GM21825 (cell line): Measurements from ENCODE around the gene SMARCC1.
"Not testable (repeated sequence)": the region's sequence is repeated elsewhere in the genome, so short reads cannot be mapped to it uniquely, and the experiment has no call there.

ENCODE experiments used
- ATAC-seq: cut with Tn5 transposase; IDR thresholded peaks from one replicate; pipeline ENCODE4 v1.9.1; 2021; ENCODE audit warnings: mild to moderate bottlenecking, moderate library complexity; ENCODE audit not compliant: unreplicated experiment

Gene SMARCC1

DNA sequence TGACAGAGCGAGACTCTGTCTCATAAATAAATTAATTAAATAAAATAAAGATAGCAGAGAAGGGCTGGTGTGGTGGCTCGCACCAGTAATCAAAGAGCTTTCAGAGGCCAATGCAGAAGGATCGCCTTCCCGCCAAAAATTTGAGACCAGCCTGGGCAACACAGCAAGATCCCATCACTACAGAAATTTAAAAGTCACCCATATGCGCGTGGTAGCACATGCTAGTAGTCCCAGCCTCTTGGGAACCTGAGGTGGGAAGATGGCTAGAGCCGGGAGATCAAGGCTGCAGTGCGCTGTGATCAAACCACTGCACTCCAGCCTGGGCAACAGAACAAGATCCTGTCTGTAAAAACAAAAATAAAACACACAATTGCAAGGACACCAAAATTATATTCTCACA is 9.6 kb downstream of the SMARCC1 start:
- no peak for ATAC-seq

GRCh38 chr3:47766186-47766585 is 15.5 kb downstream of the SMARCC1 start:
- ATAC-seq = no peak

GRCh38 chr3:47762233-47762632 is 19.5 kb downstream of the SMARCC1 start:
- ATAC-seq = no peak

- no peak for ATAC-seq
Measured at GRCh38 chr3:47761046-47761445, 20.6 kb downstream of the SMARCC1 start.

DNA sequence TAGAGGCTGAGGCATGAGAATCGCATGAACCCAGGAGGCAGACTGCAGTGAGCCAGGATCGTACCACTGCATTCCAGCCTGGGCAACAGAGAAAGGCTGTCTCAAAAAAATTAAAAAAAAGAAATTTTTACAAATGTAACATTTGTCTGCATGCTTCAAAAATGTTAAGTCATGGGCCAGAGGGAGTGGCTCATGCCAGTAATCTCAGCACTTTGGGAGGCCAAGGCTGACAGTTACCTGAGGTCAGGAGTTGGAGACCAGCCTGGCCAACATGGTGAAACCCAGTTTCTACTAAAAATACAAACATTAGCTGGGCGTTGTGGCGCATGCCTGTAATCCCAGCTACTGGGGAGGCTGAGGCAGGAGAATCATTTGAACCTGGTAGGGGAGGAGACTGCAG is 21.5 kb downstream of the SMARCC1 start:
- ATAC-seq = not testable (repeated sequence)

GRCh38 chr3:47758261-47759025 is 23.2 kb downstream of the SMARCC1 start:
- no peak for ATAC-seq

- no peak for ATAC-seq
Measured at GRCh38 chr3:47752716-47753115, 29.0 kb downstream of the SMARCC1 start.

DNA sequence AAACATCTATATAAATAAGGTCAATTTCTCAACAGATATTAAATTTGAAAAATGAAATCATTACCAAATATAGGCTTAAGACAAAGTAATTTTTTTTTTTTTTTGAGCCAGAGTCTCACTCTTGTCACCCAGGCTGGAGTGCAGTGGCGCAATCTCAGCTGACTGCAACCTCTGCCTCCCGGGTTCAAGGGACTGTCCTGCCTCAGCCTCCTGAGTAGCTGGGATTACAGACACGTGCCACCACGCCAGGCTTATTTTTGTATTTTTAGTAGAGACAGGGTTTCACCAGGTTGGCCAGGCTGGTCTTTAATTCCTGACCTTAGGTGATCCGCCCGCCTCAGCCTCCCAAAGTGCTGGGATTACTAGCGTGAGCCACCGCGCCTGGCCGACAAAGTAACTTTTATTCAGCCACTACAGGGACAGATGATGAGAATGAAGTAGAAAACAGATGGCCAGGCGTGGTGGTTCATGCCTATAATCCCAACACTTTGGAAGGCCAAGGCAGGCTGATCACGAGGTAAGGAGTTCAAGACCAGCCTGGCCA is 30.8 kb downstream of the SMARCC1 start:
- not testable (repeated sequence) for ATAC-seq

DNA sequence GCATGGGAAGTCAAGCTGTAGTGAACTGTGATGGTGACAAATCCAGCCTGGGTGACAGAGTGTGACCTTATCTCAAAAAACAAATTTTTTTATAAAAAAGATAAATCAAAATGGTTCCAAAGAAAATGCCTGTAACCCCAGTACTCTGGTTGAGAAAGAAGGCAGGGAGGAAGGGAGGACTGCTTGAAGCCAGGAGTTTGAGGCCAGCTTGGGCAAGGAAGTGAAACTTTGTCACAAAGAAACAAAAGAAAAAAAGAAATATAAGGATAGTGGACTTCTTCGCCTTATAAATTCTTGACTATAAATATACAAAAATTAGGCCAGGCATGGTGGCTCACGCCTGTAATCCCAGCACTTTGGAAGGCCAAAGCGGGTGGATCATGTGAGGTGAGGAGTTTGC is 34.1 kb downstream of the SMARCC1 start:
- ATAC-seq = no peak

- ATAC-seq = no peak
Measured at GRCh38 chr3:47746264-47746663, 35.4 kb downstream of the SMARCC1 start.

GRCh38 chr3:47743855-47744254 is 37.8 kb downstream of the SMARCC1 start:
- no peak for ATAC-seq

DNA sequence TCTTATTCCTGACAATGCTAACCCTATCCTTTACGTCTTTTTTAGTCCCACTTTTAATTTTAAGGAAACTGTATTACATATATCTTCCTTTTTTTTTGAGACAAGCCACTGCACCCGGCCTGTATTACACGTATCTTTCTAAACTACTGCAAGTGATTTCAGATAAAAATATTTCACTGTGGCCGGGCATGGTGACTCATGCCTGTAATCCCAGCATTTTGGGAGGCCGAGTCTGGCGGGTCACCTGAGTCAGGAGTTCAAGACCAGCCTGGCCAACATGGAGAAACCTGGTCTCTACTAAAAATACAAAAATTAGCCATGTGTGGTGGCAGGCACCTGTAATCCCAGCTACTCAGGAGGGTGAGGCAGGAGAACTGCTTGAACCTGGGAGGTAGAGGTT is 38.3 kb downstream of the SMARCC1 start:
- not testable (repeated sequence) for ATAC-seq

DNA sequence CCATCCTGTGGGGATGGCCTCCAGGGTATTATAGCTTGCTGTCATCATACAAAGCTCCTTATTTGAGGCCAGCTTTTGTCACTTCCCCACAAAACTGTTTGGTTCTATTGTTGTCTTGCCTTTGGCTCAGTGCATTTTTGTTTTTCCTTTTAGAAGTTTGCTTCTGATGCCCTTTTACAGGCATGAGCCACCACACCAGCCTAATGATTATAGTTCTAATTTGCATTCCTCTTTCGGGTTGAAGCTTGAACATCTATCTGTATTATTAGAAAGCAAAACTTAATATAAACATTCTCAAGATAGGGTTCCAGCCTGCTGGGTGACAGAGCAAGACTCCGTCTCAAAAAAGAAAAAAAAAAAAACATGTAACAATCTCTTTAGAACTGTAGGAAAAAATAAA is 39.8 kb downstream of the SMARCC1 start:
- no peak for ATAC-seq

DNA sequence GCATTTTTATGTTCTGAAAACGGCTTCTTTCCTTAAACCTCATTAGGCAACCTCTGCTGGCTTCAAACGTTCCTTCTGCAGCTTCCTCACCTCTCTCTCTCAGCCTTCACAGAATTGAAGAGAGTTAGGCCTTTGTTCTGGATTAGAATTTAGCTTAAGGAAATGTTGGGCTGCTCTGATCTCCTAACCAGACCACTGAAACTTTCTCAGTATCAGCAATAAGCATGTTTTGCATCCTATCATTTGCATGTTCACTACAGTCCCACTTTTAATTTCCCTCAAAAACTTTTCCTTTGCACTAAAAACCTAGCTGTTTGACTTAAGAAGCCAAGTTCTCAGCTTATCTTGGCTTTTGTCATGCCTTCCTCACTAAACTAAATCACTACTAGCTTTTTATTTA is 49.5 kb downstream of the SMARCC1 start:
- ATAC-seq = no peak

DNA sequence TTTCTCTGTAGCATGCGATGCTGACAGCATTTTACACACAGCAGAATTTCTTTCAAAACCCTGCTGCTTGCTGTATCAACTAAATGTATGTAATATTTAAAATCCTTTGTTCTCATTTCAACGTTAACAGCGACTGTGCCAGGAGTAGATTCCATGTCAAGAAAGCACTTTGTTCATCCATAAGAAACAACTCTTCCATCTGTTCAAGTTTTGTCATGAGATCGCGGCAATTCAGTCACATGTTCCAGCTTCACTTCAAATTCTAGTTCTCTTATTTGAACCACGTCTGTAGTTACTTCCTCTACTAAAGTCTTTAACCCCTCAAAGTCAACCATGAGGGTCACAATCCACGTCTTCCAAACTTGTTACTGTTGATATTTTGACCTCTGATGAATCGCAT is 50.6 kb downstream of the SMARCC1 start:
- ATAC-seq = no peak

DNA sequence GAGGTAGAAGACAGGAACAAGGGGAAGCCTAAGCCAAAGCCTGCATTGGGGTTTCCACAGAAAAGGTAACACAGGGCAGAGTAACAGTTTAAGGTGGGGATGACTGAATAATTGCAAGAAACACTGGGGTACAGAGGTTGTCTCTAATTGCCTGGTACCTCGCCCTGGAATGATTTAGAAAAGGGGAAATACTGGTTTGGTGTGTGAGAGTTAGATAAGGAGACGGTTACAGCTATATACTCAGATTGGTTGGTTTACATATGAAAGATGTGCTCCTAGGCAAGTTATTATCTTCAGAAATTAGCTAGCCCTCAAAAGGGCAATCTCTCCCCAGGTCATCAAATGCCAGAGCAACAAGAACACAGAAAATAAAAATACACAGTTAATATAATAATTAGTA is 58.8 kb downstream of the SMARCC1 start:
- no peak for ATAC-seq

- ATAC-seq = not testable (repeated sequence)
Measured at GRCh38 chr3:47717448-47717847, 64.2 kb downstream of the SMARCC1 start.

DNA sequence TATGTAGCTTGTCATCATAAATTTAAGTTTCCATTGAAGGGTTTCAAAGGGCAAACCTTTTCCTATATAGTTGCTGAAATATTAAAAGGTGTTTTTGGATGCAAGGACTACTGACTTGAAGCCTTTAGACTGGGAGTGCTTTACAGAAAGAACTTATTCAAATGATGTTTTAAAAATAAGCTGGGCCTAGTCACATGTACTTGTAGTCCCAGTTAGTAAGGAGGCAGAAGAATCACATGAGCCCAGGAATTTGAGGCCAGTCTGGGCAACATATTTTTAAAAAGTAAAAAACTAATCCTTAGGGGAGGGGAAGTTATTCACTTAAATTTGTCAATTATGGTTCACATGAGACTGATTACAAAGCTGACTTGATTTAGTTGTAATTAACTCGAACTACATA is 65.0 kb downstream of the SMARCC1 start:
- no peak for ATAC-seq

GRCh38 chr3:47715928-47716327 is 65.8 kb downstream of the SMARCC1 start:
- no peak for ATAC-seq

GRCh38 chr3:47714606-47715005 is 67.1 kb downstream of the SMARCC1 start:
- ATAC-seq = no peak

- no peak for ATAC-seq
Measured at GRCh38 chr3:47713655-47714054, 68.0 kb downstream of the SMARCC1 start.

DNA sequence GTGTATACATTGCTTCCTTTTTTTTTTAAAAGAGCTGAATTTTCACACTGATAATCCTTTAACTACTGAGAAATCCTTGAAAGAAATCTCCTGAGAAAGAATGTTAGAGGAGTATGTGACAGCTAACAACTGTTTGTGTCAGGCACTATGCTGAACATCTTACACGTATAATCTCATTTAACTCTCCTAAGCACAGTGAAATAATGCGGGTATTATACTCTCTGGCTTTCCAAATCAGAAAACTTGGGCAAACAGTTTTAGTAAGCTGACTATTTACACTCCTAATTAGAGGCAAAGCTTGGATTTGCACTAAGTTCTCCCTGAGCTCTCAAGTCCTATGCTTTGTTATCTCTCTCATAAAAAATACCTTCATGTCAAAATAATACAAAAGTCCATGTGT is 69.3 kb downstream of the SMARCC1 start:
- no peak for ATAC-seq

DNA sequence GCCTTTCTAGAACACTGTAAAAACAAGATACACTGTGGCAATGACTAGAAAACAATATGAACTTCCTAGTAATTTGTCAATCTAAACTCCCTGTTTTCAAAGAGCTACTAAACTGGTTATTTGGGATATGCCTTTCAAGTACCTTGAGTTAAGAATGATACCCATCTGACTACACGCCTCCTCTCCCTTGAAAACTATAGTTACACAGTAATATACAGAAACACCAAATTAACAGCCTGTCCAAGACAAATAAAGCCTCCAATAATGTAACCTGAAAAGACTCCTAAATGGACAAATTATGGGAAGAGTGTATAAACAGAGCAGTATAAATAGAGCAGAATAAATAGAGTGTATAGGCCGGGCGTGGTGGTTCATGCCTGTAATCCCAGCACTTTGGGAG is 70.1 kb downstream of the SMARCC1 start:
- no peak for ATAC-seq
